ENCODE measurements around the gene TIGD1.

TIGD1 gene

GRCh38 chr2:232522623-232523401, 27.5 kb downstream of the TIGD1 start:
- no peak for FAIRE-seq

DNA sequence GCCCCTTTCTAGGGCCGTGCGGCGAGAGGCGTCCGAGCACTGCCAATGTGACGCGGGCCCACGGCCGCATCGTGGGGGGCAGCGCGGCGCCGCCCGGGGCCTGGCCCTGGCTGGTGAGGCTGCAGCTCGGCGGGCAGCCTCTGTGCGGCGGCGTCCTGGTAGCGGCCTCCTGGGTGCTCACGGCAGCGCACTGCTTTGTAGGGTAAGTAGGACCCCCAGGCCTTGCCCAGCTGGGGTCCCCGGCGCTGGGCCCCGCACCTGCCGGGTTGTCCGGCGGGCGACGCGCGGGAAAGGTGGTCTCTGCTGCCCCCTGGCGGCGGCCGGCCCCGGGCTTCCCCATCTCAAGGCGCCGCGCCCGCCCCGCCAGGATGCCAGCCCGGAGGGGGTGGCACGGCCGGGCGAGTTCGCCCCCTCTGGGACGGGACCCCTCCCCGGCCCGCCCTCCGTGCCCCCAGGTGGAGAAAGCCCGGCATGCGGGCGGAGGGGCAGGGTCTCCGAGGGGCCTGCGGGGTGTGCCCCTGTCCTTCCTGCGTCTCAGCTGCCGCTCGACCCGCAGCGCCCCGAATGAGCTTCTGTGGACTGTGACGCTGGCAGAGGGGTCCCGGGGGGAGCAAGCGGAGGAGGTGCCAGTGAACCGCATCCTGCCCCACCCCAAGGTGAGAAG, 28.3 kb downstream of the TIGD1 start:
- no peak for FAIRE-seq

GRCh38 chr2:232521098-232521497, 29.3 kb downstream of the TIGD1 start:
- no peak for FAIRE-seq

DNA sequence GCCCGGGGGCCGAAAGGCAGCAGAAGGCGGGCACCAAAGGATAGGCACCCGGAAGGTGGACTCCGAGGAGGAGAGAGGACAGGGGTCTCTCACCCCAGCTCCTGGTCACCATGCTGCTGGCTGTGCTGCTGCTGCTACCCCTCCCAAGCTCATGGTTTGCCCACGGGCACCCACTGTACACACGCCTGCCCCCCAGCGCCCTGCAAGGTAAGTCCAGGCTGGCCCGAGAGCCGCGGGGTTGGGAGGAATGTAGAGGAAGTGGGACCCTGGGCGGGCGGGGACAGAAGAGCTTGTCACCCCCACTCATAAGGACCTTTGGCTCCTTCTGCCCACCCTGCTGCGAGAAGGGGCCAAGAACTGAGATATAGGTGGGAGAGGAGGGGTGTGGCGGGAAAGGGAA, 29.9 kb downstream of the TIGD1 start:
- FAIRE-seq, result no peak

DNA sequence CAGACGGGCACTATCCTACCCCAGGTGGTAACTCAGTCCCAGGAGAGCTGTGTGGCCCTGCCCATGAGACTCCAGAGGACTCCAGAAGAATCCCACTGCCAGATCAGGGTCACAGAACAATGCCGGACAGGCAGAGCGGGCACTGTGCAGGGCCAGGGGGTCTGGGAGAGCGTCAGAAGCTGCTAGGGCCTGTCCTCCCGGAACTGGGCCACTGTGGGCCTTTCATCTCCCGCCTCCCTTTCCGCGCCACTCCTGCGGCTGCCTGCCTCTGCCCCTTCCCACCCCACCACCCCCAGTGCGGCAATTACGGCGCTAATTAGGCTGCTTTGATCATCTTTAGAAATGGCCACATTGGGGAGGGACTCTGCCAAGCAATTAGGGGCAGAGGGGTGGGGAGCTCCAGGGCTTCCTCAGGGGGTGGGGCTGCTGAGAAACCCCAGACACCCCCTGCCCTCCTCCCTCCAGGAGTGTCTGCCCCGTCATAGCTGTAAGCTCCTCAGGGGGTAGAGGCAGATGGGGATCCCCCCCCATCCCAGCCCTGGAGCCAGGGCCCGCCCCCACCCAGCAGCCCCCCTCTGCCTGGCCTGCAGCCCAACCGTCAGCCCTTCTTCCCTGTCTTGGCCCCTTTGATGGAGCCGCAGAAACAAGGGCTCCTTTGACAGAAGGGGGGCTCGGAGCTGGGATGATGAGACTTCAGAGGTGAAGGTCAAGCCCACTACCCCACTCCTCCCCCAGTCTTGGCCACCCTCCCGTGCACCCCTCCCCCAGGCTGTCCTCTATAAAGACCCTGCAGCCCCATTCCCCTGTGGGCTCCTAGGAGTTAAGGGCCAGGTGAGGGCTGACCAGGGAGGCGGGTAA, 30.5 kb downstream of the TIGD1 start, which contains the start of gene PRSS56:
Gene PRSS56, plus strand, starts transcription at position 808 of the 858 bp plus-strand sequence. CDS start 211 bp downstream, outside the sequence.
- no peak for FAIRE-seq

DNA sequence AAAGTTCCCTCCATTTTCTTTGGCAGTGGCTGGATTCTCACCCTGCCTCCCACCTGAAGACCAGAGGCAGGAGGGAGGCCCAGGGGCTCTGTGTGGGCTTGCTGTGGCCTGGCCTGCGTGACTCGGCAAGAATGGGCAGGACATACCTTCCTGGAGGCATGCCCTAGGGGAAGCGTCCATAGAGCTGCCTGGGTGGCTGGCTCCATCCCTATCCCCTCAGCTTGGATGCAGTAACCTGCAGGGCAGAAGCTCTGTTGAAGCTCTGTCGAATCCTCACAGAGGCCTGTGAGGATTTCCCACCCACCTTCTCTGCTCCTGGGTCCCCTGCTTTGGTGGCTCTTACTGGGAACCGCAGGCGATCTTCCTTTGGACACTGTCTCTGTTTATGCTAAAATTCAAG, 31.5 kb downstream of the TIGD1 start:
- no peak for FAIRE-seq

GRCh38 chr2:232516551-232516950, 33.8 kb downstream of the TIGD1 start:
- no peak for FAIRE-seq

DNA sequence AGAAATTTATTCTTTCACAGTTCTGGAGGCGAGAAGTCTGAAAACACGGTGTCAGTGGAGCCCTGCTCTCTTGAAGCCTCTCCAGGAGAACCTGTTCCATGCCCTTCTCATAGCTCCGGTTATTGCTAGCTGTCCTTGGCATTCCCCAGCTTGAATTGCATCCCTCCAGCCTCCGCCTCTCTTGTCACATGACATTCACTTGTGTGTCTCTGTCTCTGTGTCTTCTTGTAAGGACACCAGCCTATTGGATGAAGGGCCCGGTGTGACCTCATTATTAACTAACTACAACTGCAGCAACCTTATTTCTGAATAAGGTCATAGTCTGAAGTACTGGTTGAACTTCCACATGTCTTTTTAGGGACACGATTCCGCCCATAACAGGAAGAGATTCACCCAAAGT, 34.7 kb downstream of the TIGD1 start:
- no peak for FAIRE-seq

DNA sequence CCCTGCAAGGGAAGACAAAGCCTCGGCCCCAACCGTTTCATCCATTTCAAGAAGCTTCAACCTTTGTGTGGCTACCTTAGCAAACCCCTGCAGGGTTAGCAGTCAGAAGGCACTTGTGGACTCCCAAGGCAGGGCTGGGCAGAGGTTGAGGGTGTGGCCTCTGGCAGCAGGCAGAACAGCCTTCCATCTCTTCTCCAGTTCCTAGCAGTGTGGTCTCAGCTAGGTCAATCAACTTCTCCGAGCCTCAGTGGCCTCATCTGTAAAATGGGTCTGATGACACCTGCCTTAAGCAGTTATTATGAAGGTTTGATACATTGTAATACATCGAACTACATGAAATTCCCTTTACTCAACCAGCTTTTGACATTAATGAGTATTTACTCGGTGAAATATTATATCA, 37.0 kb downstream of the TIGD1 start:
- no peak for FAIRE-seq

DNA sequence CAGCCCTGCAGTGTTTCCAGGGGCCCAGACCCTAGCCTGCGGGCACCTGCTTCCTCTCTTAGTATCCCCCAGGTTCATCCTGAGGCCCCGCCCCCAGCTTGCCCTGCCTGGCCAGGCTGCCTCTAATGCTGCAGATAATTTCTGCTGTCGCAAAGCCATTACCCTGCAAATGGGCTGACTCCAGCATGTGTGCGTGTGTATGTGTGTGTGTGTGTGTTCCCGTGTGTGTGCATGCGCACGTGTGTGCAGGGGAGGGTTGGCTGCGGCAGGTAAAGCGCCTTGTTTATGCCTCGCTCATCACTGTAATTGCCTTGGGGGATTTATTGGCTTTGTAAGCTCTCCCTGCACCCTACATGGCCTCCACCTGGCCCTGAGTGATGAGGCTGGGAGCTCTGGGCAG, 37.8 kb downstream of the TIGD1 start:
- no peak for FAIRE-seq

DNA sequence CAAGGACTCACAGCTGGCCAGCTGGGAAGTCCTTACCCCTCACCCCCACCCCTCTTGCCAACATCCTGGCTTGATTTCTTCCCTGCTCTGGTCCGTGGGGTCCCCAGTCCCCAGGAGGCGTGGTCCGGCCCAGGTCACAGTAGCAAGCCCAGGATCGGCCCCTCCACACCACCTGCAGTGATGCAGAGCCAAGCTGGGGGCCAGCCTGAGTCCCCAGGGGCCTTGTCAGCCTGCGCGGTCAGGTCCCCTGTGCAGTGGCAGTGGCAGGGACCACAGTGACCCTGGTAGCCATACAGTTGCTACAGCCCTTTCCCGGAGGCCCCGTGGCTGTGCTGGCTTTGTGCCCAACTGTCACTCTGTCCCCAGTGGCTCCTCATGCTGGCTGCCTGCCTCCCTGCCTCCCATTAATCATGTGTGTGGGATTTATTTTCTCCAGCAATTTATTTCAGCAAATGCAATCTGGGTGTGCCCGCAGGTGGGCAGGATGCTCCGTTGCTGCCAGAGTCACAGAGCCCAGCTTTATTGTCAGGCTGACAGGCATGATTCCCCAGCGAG, 38.9 kb downstream of the TIGD1 start:
- FAIRE-seq, result no peak

DNA sequence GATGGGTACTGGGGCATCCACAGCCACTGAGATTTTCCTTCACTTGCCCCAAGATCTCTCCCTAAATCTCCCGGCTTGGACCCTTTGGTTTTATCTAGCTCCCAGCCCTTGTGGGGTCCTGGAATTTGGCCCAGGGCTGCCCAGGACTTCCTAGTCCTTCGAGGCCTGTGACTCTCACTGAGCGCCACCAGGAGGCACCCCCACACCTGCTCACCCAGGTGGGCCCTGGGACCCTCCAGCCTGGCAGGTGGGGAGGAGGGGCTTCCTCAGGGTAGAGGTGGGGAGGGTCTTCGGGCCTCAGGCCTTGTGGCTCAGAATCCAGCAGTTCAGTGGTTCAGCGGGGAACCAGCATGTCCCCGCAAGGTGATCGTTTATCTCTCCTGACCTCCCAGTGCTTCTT, 42.1 kb downstream of the TIGD1 start:
- no peak for FAIRE-seq

- no peak for FAIRE-seq
Measured at GRCh38 chr2:232506709-232507108, 43.6 kb downstream of the TIGD1 start.

- FAIRE-seq, result no peak
Measured at GRCh38 chr2:232505856-232506255, 44.5 kb downstream of the TIGD1 start.

GRCh38 chr2:232504438-232504837, 45.9 kb downstream of the TIGD1 start:
- no peak for FAIRE-seq

- FAIRE-seq, result no peak
Measured at GRCh38 chr2:232503809-232504323, 46.5 kb downstream of the TIGD1 start.

GRCh38 chr2:232502911-232503808, 47.2 kb downstream of the TIGD1 start:
- no peak for FAIRE-seq

DNA sequence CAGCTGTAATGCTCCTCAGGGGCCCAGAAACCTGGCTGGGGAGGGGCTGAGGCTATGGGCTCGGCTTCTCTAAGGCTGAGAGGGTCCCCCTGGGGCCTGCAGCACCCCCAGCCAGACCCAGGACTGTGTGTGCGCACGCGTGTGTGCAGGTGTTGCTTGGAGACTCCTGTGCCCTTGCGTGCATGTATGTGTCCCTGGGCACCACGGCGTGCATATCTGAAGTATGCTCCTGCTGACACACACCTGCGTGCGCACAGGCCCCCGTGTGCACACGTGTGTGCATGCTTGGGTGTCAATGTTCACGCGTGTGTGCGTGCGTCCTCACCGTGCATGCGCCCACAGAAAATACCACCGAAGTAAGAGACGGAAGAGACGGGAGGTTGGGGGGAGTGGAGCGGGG, 47.8 kb downstream of the TIGD1 start:
- FAIRE-seq, result no peak

DNA sequence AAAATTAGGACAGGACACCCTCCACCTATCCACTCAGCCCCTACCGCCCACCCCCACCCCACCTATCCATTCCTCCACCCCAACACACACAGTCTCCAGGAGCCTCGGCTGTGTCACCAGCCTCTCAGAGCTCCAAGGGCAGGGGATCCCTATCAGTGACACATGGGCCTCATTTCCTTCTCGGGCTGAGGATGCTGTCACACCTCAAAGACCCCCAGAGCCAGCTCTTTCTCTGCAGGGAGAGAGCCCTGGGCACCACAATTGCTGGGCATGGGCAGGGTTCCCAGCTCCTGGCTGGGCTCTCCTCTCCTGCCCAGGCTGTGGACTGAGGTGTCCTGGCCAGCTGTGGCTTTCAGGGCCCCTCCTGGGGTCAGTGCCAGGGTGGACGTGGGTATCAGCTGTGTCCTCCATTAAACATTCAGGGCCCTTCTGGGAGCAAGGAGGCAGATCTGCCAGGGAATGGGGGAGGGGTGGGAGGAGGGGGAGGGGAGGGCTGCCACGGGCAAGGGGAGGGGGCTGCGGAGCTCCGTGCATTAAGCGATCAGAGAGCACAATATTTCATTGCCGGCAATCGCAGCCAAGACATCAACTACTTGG, 48.5 kb downstream of the TIGD1 start:
- no peak for FAIRE-seq

- FAIRE-seq, result no peak
Measured at GRCh38 chr2:232501331-232501771, 49.0 kb downstream of the TIGD1 start.

DNA sequence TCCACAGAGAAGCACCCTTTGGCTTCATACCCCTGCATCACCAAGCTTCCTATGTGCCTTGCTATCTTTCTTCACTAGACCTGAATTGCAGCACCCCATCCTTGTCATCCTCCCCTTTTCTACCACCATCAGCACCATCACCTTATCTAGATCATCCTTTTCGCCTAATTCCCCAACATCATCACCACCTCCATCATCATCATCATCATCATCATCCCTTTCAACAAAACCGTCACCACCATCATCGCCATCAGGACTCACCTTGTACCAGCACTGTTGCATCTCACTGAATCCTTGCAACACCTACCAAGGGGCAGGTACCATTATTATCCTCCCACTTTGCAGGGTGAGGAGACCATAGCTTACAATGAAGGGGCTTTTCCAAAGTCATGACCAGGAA, 51.9 kb downstream of the TIGD1 start:
- no peak for FAIRE-seq
